Thyroid gland (tissue), 4 donors: Measurements from ENCODE around the gene ANKRD33B. TPM values are rescaled to one million over a fixed set of nuclear protein-coding genes. Genes with fewer than 3 reads are reported as not detected.
"Not testable (repeated sequence)": the region's sequence is repeated elsewhere in the genome, so short reads cannot be mapped to it uniquely, and the experiment has no call there.

Experiments used
- DNase-seq, 2 donors: peaks; one replicate each; pipeline ENCODE4 v3.0.0-alpha.2; 2019
- H3K27ac ChIP-seq, 3 donors: fragments of 200-600 bp; sonication (generic); 1 replicate in 2 of 3; 2 replicates in 1 of 3; pipeline ENCODE4 v1.5.1; 2016 to 2019; ENCODE audit warnings: mild to moderate bottlenecking in 1 of 3, moderate library complexity in 1 of 3
- H3K27me3 ChIP-seq: fragments of 200-600 bp; sonication (generic); one replicate; pipeline ENCODE4 v1.5.1; 2019
- H3K36me3 ChIP-seq, 2 donors: fragments of 200-600 bp; sonication (generic); one replicate each; pipeline ENCODE4 v1.5.1; 2016 to 2019
- H3K4me1 ChIP-seq, 2 donors: fragments of 200-600 bp; sonication (generic); one replicate each; pipeline ENCODE4 v1.5.1; 2017 to 2019
- H3K4me3 ChIP-seq, 3 donors: fragments of 200-600 bp; sonication (generic); replicated peaks in 1 of 3; 1 replicate in 2 of 3; 2 replicates in 1 of 3; pipeline ENCODE4 v1.5.1; 2016; ENCODE audit warnings: mild to moderate bottlenecking in 1 of 3
- H3K9me3 ChIP-seq: fragments of 200-600 bp; sonication (generic); one replicate; pipeline ENCODE4 v1.5.1; 2017
- CTCF ChIP-seq, 6 experiments: fragments of 200-600 bp in 3 of 6; fragments of 450-650 bp in 3 of 6; sonication (generic) in 3 of 6; IDR thresholded peaks; one replicate each; pipeline ENCODE4 v1.5.1; 2016 to 2019; ENCODE audit warnings: antibody characterized with exemption in 6 of 6, mild to moderate bottlenecking in 2 of 6, inconsistent platforms in 1 of 6, moderate library complexity in 1 of 6
- POLR2A ChIP-seq, 2 donors: fragments of 450-650 bp; IDR thresholded peaks; one replicate each; pipeline ENCODE4 v1.6.1; 2017; ENCODE audit warnings: antibody characterized with exemption in 2 of 2, mild to moderate bottlenecking in 2 of 2, moderate library complexity in 1 of 2
- WGBS, 2 donors: methylation state at CpG; one replicate each; pipeline ENCODE4 v1.1.5; 2017; 5-methylcytosine and 5-hydroxymethylcytosine counted together
- intact Hi-C: fragments of 100-400 bp; cut with DNase I; formaldehyde crosslinking; loops from one replicate; pipeline ENCODE4 v1.15.1; 2023
- total RNA-seq, 4 donors: library from RNA; depleted of rRNA; stranded (reverse); fragments of >200 nt; gene quantifications; one replicate each; pipeline ENCODE4 v1.2.3, GENCODE V29; 2016

ANKRD33B gene
- total RNA-seq, 4 donors from 2014 or later, result 0.67 to 1.6 (median 1.1) TPM

GRCh38 chr5:10548418-10549122 is 15.3 kb upstream of the ANKRD33B start:
- 91 to 93% methylated on average over 48 of the region's 48 CpGs for WGBS, 2 donors
- H3K27ac ChIP-seq, result no peak overlapping the region
- no peaks in the 10 kb centered on the region for H3K36me3 ChIP-seq
- no peak for TF ChIP-seq POLR2A (IDR thresholded peaks at IDR 0.05)
- TF ChIP-seq CTCF (IDR thresholded peaks at IDR 0.05), result no peak
- H3K9me3 ChIP-seq, result no peaks in the 10 kb centered on the region
- H3K4me3 ChIP-seq, result no peak overlapping the region
- DNase-seq, result no peak
- intact Hi-C loops, result no loop called here
- H3K27me3 ChIP-seq, result no peaks in the 10 kb centered on the region
- peaks cover 0 to 4% of the 10 kb centered on the region in 2 donors for H3K4me1 ChIP-seq

GRCh38 chr5:10549123-10549514 is 14.8 kb upstream of the ANKRD33B start:
- DNase-seq, H3K27me3 ChIP-seq, intact Hi-C loops, H3K36me3 ChIP-seq, H3K4me1 ChIP-seq, H3K27ac ChIP-seq, H3K9me3 ChIP-seq, H3K4me3 ChIP-seq: not testable (repeated sequence)
- WGBS, 2 donors, result 93 to 95% methylated on average over 30 of the region's 30 CpGs

- H3K4me3 ChIP-seq, result no peak overlapping the region
- no peak for TF ChIP-seq CTCF (IDR thresholded peaks at IDR 0.05)
- TF ChIP-seq POLR2A (IDR thresholded peaks at IDR 0.05), result no peak
- H3K27ac ChIP-seq, result no peak overlapping the region
- no peaks in the 10 kb centered on the region for H3K9me3 ChIP-seq
- WGBS, 2 donors, result 84 to 87% methylated on average over 10 of the region's 10 CpGs
- no peaks in the 10 kb centered on the region for H3K27me3 ChIP-seq
- intact Hi-C loops, result no loop called here
- no peaks in the 10 kb centered on the region for H3K36me3 ChIP-seq
- H3K4me1 ChIP-seq, result peaks cover 0 to 4% of the 10 kb centered on the region in 2 donors
- no peak for DNase-seq
Measured at GRCh38 chr5:10550222-10550995, 13.5 kb upstream of the ANKRD33B start.

GRCh38 chr5:10551782-10552138 is 12.1 kb upstream of the ANKRD33B start:
- H3K9me3 ChIP-seq, result no peaks in the 10 kb centered on the region
- no peaks in the 10 kb centered on the region for H3K27me3 ChIP-seq
- H3K27ac ChIP-seq, result no peak overlapping the region
- H3K4me1 ChIP-seq, result peaks cover 0 to 4% of the 10 kb centered on the region in 2 donors
- DNase-seq, result no peak
- intact Hi-C loops, result no loop called here
- H3K36me3 ChIP-seq, result no peaks in the 10 kb centered on the region
- TF ChIP-seq POLR2A (IDR thresholded peaks at IDR 0.05), result no peak
- no peak for TF ChIP-seq CTCF (IDR thresholded peaks at IDR 0.05)
- no peak overlapping the region for H3K4me3 ChIP-seq
- WGBS, 2 donors, result 77 to 93% methylated on average over 3 of the region's 3 CpGs

- WGBS, 2 donors, result 86 to 88% methylated on average over 14 of the region's 14 CpGs
- H3K36me3 ChIP-seq, result no peaks in the 10 kb centered on the region
- no peak overlapping the region for H3K27ac ChIP-seq
- peaks cover 0 to 4% of the 10 kb centered on the region in 2 donors for H3K4me1 ChIP-seq
- no peak for DNase-seq
- intact Hi-C loops, result no loop called here
- TF ChIP-seq POLR2A (IDR thresholded peaks at IDR 0.05) (no peak), CTCF (IDR thresholded peaks at IDR 0.05) (no peak)
- H3K9me3 ChIP-seq, result no peaks in the 10 kb centered on the region
- no peaks in the 10 kb centered on the region for H3K27me3 ChIP-seq
- H3K4me3 ChIP-seq, result no peak overlapping the region
Measured at GRCh38 chr5:10552183-10553143, 11.4 kb upstream of the ANKRD33B start.
